IPS-18a (cell line): ENCODE results near the gene MAP3K7.

Experiments
- H3K27ac ChIP-seq: one replicate; pipeline ENCODE4 v1.5.1; 2013; ENCODE audit warnings: low read length
- H3K27me3 ChIP-seq: one replicate; pipeline ENCODE4 v1.6.1; 2013; ENCODE audit warnings: mild to moderate bottlenecking, low read length; ENCODE audit not compliant: control insufficient read depth, insufficient read depth
- H3K36me3 ChIP-seq: one replicate; pipeline ENCODE4 v1.6.1; 2013; ENCODE audit warnings: low read depth, low read length; ENCODE audit not compliant: control insufficient read depth
- H3K4me1 ChIP-seq: one replicate; pipeline ENCODE4 v1.6.1; 2013; ENCODE audit warnings: low read depth, low read length; ENCODE audit not compliant: control insufficient read depth
- H3K4me3 ChIP-seq: one replicate; pipeline ENCODE4 v1.5.1; 2013; ENCODE audit warnings: low read length
- H3K9ac ChIP-seq: one replicate; pipeline ENCODE4 v1.6.1; 2013; ENCODE audit warnings: mild to moderate bottlenecking, low read length, moderate library complexity
- H3K9me3 ChIP-seq: one replicate; pipeline ENCODE4 v1.6.1; 2013; ENCODE audit warnings: low read depth, low read length; ENCODE audit not compliant: control insufficient read depth

The MAP3K7 gene

DNA sequence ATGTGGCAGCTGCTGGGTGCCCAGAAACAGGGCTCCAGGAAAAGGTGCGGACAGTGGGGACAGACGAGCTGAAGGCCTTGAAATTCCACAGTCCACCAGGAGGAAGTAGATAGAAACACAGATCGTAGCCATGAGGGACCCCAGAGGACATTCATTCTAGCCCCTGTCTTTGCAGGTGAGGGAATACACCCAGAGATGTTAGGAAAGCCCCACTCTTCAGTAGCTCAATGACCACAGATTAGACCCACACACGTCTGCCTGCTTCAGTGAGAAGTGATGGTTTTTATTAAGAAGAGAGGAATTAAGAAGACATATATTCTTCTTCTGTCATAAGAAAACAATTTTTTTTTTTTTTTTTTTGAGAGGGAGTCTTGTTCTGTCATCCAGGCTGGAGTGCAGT lies 123.0 kb downstream of the MAP3K7 start:
- Histone ChIP-seq H3K9me3 (no peaks in the 10 kb centered on the region), H3K9ac (no peak overlapping the region), H3K4me1 (peaks cover 5% of the 10 kb centered on the region), H3K27ac (no peak overlapping the region), H3K36me3 (no peaks in the 10 kb centered on the region), H3K27me3 (no peaks in the 10 kb centered on the region), H3K4me3 (no peak overlapping the region)
